GM18951 (cell line): ENCODE measurements around the gene AP2A2.

ENCODE experiments used
- POLR2A ChIP-seq: IDR thresholded peaks from 4 replicates; pipeline ENCODE4 v1.6.1; 2011; ENCODE audit warnings: mild to moderate bottlenecking; ENCODE audit not compliant: insufficient read length, insufficient read depth; ENCODE audit errors: extremely low read depth
- in situ Hi-C: fragments of 300-500 bp; cut with MboI; formaldehyde crosslinking; loops from one replicate; pipeline ENCODE4 v1.12.0; 2022; ENCODE audit warnings: low sequenced_read_pairs, mixed read lengths, inconsistent platforms; ENCODE audit not compliant: unreplicated experiment

Gene AP2A2

GRCh38 chr11:1052133-1053011 is 126.7 kb downstream of the AP2A2 start:
- in situ Hi-C loops, result no loop called here

GRCh38 chr11:1053121-1053901 is 127.6 kb downstream of the AP2A2 start:
- in situ Hi-C loops, result no loop called here
- no peak for TF ChIP-seq POLR2A

More at GRCh38 chr11:1052133-1053011, 126.7 kb downstream of the AP2A2 start:
- no peak for TF ChIP-seq POLR2A

- in situ Hi-C loops, result no loop called here
- TF ChIP-seq POLR2A, result no peak
Observed at GRCh38 chr11:1054143-1055108, 128.8 kb downstream of the AP2A2 start.

- in situ Hi-C loops, result no loop called here
Observed at GRCh38 chr11:1055109-1055703, 129.5 kb downstream of the AP2A2 start.

GRCh38 chr11:1055990-1056771 is 130.5 kb downstream of the AP2A2 start:
- in situ Hi-C loops, result no loop called here

More at GRCh38 chr11:1055109-1055703, 129.5 kb downstream of the AP2A2 start:
- TF ChIP-seq POLR2A, result no peak

GRCh38 chr11:1057806-1058205 is 132.1 kb downstream of the AP2A2 start:
- in situ Hi-C loops, result no loop called here
- TF ChIP-seq POLR2A, result no peak

More at GRCh38 chr11:1055990-1056771, 130.5 kb downstream of the AP2A2 start:
- no peak for TF ChIP-seq POLR2A

- no peak for TF ChIP-seq POLR2A
- in situ Hi-C loops, result no loop called here
Observed at GRCh38 chr11:1059759-1060158, 134.1 kb downstream of the AP2A2 start.

- in situ Hi-C loops, result no loop called here
- no peak for TF ChIP-seq POLR2A
Observed at GRCh38 chr11:1060410-1060809, 134.7 kb downstream of the AP2A2 start.

- no peak for TF ChIP-seq POLR2A
- in situ Hi-C loops, result no loop called here
Observed at GRCh38 chr11:1060852-1061616, 135.4 kb downstream of the AP2A2 start.
